Erythroblast (primary cell): ENCODE data around the gene EHD2.

Experiments
- GATA1 ChIP-seq: IDR thresholded peaks from 2 replicates; pipeline ENCODE4 v1.6.1; 2011; ENCODE audit warnings: low read depth, mild to moderate bottlenecking, control low read depth, low read length, moderate library complexity
- POLR2A ChIP-seq: IDR thresholded peaks from 2 replicates; pipeline ENCODE4 v1.6.1; 2011; ENCODE audit warnings: mild to moderate bottlenecking, low read length

- no peak for TF ChIP-seq POLR2A
- no peak for TF ChIP-seq GATA1
Observed at GRCh38 chr19:47790398-47790814, 77.2 kb downstream of the EHD2 start.
